ENCODE measurements around the gene ZNF607.
A peak's percentile ranks its signal among the peaks of the same experiment; 100 is the strongest.
"Not testable (repeated sequence)": the region's sequence is repeated elsewhere in the genome, so short reads cannot be mapped to it uniquely, and the experiment has no call there.

ZNF607 gene

DNA sequence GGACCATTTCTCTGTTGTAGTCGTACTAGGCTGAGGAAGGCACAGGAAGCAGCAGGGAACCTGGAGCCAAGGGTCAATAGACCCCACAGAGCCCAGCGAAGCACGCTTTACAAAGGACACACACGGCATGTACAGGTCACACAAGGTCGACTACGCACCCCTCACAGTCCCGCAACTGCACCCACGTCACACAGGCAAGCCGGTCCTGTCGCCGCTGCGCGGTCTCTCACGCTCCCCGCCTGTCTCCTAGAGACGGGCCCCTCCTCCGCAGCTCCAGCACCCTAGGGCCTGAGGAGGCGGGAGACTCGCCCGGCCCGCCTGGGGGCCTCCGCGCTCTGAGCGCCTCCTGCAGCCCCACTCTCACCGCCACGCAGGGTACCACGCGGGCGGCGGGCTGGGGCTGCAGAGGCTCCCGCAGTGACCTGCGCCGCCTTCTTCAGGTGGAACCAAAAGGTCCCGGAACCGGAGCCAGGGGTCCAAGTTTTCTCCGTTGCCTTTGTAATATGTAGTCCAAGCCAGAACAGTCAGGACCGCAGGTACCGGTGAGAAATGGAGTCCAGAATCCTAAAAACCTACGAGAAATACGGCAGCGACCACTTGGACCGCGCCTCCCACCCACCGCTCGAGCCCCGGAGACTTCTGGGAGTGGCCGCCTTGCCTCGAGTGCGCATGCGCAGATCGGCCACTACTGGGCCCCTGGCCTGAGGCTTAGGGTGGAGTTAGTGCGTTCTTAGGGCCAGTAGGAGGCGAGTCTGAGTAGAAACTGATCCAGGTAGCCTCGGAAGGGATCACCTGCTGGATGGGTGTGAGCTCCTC is at the start of gene ZNF607:
ZNF607 (minus strand) TSS at position 651 of the 816 bp plus-strand sequence. CDS start 8,143 bp downstream, outside the sequence.
- peak; percentile 71 for DNase-seq (ENCODE audit: low read depth, low spot score)

DNA sequence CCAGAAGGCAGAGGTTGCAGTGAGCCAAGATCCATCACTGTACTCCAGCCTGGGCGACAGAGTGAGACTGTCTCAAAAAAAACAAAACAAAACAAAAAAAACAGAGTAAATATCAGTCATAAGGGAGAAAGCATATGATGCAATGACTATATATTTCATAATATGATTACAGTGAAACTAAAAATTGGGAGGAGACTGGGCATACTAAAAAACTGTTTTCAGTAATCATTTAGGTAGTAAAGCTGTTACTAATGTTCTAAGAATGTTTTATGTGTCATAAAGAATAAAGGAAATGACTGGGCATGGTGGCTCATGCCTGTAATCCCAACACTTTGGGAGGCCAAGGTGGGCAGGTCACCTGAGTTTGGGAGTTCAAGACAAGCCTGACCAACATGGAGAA is 43.9 kb upstream of the ZNF607 start:
- no peak for DNase-seq (ENCODE audit: low read depth, low spot score)

DNA sequence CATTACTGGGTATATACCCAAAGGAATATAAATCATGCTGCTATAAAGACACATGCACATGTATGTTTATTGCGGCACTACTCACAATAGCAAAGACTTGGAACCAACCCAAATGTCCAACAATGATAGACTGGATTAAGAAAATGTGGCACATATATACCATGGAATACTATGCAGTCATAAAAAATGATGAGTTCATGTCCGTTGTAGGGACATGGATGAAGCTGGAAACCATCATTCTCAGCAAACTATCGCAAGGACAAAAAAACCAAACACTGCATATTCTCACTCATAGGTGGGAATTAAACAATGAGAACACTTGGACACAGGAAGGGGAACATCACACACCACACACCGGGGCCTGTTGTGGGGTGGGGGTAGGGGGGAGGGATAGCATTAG is 38.1 kb upstream of the ZNF607 start:
- not testable (repeated sequence) for DNase-seq (ENCODE audit: low read depth, low spot score)

DNA sequence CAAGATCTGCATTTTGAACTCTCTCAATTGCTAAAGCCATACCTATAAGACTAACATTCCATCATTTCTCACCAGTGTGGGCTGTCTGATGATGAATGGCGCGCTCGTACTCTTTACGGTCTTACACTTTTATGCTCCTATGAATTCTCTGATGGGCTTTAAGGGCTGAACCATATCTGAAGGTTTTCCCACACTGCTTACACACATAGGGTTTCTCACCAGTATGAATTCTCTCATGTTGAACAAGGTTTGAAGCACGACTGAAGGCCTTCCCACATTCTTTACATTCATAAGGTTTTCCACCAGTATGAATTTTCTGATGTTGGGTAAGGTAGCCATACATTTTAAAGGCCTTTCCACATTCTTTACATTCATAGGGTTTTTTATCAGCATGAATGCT is 18.8 kb upstream of the ZNF607 start:
- no peak for DNase-seq (ENCODE audit: low read depth, low spot score)

DNA sequence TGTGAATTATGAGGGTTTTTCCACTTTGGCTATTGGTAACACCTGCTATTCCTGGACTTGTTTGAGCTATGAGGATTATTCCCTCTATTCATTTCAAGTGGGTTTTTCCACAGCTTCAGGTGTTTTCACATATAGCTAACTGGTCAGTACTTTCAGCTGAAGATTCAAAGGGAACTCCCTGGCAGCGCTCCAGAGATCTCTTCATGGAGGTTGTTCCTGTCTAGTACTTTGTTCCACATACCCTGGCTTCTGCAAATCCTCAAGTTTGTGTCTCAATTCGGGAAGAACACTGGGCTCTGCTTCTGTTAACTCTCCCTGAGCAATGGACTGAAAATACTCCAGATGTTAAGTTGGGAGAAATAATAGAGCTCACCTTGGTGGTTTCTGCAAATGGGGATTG is 5.6 kb upstream of the ZNF607 start:
- no peak for DNase-seq (ENCODE audit: low read depth, low spot score)

DNA sequence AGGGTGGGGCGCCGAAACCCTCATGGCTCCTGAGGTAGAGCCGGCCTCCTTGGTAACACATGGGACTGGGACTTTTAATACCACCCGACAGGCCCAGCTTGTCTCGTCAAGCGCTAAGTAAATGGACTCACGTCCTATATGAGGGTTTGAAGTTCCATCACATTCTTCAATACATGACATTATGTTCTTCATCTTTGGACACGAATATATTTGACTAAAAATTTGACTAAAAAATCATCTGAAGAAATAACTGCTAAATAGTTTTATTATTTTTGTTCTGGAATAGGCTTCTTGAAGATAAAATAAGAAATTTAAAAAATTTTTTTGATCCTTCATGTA is 335 bp upstream of the ZNF607 start:
- no peak for DNase-seq (ENCODE audit: low read depth, low spot score)

DNA sequence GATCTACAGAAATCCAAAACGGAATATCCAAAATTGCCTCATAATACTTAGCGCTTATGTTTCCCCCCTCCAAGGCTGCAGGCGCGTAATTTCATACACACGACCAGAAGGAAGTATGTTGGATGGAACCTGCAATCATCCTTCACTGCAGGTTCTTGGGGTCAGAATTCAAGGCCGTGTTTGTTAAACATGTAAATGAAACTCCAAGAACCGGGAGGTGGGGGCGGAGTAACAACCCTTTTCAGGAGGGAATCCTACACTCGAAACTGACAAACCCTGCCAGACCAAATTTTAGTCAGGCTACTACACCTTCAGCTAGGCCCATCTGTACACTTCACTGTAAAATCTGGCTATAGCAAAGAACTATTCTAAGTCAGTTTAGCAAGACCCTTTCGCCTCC is 1.3 kb downstream of the ZNF607 start:
- DNase-seq (ENCODE audit: low read depth, low spot score) = no peak

DNA sequence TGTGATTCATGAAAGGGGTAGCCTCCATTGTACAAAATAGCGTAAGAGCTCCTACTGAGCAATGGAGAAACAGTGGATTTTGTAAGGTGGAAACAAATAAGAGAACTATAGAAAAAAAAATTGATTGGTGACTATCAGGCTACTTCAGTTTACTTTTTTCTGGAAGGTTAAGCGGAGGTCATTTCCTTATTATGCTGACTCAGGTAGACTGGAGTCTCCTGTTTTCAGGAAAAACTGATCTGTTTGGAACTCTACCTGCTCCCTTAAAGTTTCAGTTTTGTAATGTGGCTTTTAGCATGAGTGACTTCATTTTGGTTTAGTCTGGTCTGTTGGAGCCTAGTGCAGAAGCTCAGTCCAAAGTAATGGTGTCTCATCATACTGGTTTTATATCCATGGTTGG is 3.4 kb downstream of the ZNF607 start:
- no peak for DNase-seq (ENCODE audit: low read depth, low spot score)

DNA sequence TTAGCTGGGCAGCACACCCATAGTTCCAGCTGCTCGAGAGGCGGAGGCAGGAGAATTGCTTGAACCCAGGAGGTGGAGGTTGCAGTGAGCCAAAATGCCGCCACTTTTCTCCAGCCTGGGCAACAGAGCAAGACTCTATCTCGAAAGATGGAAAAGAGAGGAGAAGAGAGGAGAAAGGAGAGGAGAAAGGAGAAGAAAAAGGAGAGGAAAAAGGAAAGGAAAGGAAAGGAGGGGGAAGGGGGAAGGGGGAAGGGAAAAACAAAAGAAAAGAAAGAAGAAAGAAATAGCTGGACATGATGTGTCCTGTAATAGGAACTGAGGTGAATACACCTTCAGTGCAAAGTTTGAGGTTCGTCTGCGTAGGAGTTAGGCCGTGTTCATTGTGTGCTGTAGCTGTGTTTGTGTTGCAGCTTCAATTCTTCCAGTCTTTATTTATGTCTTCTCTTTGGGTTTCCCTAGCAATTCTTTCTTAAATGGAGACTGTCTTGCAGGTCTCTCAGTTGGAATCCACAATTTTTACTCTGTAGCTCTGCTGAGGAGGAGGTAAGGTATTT is 13.4 kb downstream of the ZNF607 start:
- DNase-seq (ENCODE audit: low read depth, low spot score) = no peak

DNA sequence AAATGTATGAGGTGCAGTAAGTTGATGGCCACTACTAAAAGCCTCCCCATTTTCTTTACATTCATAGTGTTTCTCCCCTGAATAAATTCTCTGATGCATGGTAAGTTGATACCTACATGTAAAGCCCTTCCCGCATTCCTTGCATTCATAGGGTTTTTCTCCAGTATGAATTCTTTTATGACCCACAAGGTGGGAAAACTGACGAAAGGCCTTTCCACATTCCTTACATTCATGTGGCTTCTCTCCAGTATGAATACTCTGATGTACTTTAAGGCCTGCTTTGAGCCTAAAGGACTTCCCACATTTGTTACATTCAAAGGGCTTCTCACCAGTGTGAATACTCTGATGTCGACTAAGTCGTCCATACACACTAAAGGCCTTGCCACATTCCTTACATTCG is 20.5 kb downstream of the ZNF607 start:
- no peak for DNase-seq (ENCODE audit: low read depth, low spot score)

DNA sequence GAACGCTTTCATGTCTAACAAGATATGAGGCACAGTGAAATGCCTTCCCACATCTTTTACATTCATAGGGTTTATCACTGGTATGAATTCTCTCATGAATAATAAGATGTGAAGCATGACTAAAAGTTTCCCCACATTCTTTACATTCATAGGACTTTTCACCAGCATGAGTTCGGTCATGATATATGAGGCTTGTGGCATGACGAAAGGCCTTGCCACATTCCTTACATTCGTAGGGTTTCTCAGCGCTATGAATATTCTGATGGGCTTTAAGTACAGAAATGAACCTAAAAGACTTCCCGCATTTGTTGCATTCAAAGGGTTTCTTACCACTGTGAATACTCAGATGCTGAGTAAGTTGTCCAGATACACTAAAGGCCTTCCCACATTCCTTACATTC is 21.3 kb downstream of the ZNF607 start:
- no peak for DNase-seq (ENCODE audit: low read depth, low spot score)

DNA sequence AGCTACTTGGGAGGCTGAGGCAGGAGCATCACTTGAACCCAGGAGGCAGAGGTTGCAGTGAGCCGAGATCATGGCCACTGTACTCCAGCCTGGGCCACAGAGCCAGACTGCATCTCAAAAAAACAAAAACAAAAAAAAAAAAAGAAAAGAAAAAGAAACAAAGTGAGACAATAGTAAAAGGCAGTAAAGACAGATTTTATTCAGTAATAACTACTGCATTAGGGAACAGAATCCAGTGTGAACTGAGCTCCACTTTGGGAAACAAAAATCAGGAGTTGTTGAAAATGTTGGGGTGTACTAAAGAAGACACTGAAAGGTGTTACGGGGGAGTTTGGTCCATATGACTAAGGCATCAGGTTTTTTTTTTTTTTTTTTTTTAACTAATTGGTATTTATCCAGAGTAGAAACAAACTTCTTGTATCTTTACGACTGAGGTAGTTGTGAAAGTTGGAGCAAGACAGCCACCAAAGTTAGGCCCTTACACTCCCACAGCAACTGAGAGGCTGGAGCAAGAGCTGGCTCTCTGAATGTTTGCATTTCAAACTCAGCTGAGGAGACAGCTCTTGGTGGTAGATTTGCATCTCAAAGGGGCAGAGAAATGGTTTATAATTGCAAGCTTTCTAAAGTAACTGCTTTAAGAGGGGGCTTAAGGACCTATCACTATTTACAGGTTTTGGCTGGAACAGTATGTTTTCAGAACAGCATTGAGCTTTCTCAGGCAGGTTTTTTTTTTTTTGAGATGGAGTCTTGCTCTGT is 24.2 kb downstream of the ZNF607 start:
- DNase-seq (ENCODE audit: low read depth, low spot score) = no peak

DNA sequence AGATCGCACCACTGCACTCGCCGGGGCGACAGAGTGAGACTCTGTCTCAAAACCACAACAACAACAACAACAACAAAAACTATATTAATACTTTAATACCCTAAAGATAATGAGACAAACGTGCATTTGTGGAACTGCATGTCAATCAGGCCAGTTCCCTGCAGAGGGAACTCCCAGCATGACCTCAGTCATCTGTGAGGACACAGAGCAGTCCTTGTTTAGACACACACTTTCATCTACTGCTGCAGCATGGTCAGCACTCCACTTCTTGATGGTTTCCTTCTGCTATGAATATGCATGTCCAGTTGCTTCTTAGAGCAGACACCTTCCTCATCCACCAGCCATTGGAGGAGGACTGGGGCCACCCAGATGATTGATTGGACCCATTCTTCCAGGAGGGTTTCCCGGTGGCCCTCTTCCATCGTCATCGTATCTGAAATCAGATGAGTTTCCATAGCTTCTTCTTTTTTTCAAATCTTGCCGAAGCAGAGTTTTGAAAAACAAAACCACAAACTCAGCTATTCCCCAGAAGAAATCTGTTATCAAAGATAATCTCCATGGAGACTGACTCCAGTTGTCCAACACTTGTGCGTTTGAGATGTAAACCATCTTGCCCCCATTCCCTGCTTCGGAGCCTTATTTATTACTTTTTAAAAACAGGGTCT is 26.5 kb downstream of the ZNF607 start:
- DNase-seq (ENCODE audit: low read depth, low spot score) = no peak

DNA sequence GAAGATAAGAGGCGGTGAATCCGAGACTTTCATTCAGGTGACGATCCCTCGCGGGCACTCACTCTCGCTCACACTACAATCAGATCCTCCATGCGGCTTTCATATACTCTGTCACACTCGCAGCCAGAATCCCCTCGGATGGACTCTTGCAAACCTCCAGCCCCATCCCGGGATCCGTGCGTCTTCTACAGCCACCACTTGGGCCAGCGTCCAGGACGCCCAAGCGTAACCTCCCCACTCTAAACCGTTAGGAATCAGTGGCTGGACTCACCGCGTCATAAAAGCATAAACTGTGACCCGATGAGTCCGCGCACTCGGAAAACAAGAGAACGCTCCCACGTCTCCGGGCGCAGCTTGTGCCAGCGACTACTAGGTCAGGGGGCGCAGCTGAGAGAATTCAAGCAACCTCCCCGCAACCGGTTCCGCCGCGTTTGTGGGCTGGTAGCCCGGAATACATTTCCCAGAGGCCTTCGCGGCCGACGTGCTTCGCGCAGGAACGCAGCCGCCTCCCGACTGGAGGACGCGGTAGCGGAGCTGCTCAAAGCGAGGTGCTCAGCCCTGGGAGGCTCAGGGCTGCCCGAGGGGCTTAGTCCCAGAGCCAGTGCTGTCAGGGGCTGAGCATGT is 27.6 kb downstream of the ZNF607 start:
- peak; percentile 55 for DNase-seq (ENCODE audit: low read depth, low spot score)

DNA sequence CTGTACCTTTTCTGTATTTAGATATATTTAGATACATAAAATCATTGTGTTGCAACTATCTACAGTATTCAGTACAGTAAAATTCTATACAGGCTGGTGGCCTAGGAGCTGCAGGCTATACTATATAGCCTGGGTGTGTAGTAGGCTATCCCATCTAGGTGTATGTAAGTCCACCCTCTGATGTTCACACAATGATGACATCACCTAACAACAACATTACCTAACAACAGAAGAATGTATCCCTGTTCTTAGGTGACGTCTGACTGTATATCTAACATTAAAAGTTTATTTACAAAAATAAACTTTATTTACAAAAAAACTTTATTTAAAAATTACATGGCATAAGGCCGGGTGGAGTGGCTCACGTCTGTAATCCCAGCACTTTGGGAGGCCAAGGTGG is 36.0 kb downstream of the ZNF607 start:
- no peak for DNase-seq (ENCODE audit: low read depth, low spot score)

DNA sequence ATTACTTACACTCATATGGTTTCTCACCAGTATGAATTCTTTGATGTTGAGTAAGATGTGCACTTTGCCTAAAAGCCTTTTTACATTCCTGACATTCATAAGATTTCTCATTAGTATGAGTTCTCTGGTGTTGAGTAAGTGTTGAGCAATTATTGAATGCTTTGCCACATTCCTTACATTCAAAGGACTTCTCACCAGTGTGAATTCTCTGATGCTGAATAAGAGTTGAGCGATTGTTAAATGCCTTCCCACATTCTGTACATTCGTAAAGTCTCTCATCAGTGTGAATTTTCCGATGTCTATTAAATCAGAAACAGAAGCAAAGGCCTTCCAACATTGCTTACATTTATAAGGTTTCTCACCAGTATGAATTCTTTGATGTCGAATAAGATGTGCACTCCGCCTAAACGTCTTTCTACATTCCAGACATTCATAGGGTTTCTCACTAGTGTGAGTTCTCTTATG is 50.1 kb downstream of the ZNF607 start:
- no peak for DNase-seq (ENCODE audit: low read depth, low spot score)

DNA sequence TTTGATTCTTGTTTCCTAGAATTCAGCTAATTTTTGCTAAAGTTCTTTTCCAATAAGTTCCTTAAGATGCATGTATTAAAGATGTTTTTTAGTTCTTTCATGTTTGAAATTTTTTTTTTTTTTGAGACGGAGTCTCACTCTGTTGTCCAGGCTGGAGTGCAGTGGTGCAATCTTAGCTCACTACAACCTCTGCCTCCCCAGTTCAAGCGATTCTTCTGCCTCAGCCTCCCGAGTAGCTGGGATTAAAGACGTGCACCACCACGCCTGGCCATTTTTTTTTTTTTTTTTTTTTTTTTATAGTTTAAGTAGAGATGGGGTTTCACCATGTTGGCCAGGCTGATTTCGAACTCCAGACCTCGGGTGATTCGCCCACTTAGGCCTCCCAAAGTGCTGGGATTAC is 62.4 kb downstream of the ZNF607 start:
- not testable (repeated sequence) for DNase-seq (ENCODE audit: low read depth, low spot score)

DNA sequence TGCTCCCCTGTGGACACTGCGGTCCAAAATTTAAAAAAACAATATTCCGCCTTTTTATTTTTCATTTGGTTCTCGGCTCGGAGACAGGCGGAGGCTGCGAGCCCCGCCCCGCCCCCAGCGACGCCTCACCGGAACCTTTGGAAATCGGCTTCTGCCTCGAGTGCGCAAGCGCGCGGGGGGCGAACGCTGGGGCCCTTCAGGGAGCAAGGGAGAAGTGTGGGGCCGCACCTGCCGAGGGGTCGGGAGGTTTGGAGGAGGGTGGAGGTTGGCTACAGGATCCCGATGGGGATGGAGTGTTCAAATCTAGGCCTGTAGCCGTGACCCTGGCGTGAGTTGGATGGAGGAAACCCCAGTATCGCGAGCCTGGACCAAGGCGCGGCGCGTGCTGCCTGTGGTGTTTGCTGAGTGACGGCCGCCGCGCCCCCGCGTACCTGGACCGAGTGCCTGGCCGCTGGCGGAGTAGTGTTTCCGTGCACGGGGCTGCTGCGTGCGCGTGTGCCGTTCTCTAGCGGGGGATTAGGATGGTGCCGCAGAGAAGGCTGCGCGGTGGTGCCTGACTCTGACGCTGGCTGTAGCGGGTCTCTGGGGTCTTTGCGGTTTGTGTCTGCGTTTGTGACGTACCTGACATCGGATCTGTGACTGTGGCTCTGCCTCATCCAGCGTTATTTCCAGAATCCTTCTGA is 63.7 kb downstream of the ZNF607 start:
- peak; percentile 36 for DNase-seq (ENCODE audit: low read depth, low spot score)

DNA sequence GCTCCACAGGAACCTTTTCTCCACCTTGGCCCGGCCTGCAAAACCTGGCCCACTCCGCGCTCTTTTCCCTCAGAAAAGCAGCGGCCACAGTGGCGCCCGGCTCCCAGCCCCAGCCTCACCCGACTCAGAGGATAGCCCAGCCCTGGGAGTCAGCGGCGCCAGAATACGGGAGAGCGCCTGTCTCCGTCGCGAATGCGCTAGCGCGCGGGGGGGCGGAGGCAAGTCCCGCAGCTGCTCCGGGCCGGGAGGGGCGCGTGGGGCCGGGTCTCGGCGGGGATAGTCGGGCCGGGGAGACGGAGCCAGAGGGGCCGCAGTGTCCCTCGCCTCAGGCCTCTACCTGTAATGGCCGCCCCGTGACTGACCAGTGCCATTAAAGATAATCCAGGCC is 64.3 kb downstream of the ZNF607 start, which contains the start of gene ZFP30:
ZFP30 (minus strand) TSS at position 165 of the 388 bp plus-strand sequence. CDS start 7,643 bp downstream, outside the sequence.
- DNase-seq (ENCODE audit: low read depth, low spot score) = peak; percentile 60

DNA sequence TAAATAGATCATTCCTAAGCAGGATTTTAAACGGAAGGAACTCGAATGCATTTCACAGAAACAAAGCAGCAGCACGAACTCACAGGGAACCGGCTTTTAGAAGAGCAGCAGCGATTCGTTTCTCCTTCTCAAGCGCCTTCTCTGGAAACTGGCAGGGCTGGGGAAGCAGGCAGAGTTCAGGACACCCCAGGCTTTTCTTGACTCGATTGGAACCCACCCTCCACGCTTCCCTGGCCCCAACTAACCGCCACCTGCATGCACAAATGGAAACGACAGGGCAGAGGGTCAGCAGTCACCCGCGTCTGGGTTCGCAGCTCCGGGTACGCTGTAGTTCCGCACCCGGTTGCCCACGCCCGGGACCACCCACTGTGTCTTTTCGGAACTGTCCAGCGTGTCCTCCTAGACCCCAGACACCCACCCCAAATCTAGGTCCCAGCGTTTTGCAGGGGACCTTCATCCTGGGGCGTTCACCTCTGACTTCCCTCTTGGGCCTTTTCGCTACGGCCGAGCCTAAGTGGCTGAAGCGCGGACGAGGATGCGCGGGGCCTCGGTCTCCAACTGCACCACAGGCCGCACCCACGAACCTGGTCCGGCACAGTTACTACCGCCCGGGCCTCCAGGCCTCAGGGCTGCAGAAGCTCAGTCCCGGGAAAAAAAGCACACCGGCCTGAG is 64.8 kb downstream of the ZNF607 start:
- no peak for DNase-seq (ENCODE audit: low read depth, low spot score)

Data from smooth muscle cell of the brain vasculature (primary cell).